ENCODE results near the gene PPFIBP2.

Gene PPFIBP2

DNA sequence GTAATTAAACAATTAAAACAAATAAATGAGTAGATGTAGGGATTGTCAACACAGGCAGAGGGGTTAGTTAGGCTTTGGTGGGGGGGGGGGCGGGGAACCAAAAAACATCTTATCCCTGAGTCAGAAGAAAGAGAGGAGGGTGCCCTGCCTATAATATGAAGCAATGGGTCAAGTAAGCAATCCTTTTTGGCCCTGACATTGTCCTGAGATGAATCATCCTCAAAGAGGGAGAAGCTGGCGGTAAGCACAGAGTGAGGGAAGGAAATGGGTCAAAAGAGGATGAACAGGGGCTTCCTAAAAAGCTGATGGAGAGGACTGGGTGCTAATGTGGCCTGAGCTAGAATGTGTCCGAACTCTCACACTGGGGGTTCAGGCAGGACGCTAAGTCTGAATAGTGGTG, 23.7 kb upstream of the PPFIBP2 start:
- Mint-ChIP-seq H3K27ac (no peak overlapping the region), H3K9me3 (no peaks in the 10 kb centered on the region), H3K4me1 (ENCODE audit: low read depth) (no peaks in the 10 kb centered on the region), H3K27me3 (peaks cover 6% of the 10 kb centered on the region), H3K4me3 (no peak overlapping the region), H3K36me3 (ENCODE audit: low read depth) (no peaks in the 10 kb centered on the region)
- DNase-seq = no peak

DNA sequence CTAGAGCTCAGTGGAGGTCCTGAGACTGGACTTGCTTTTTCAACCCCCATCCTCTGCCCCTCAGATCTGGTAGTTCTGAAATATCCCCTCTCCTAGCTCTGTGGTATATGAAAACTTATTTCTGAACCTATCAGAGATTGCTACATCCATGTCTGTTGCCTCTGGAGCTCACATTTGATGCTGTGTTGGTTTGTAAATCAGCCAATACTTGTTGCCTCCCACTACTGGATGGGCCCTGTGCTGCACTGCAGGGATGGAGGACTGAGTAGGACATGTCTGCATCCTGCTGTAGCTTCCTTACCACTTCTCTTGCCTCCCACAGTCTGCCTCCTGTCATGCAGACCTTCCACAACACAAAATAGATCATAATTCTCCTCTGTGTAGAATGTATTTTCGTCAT, 23.3 kb upstream of the PPFIBP2 start:
- Mint-ChIP-seq H3K27me3 (peaks cover 6% of the 10 kb centered on the region), H3K4me3 (no peak overlapping the region), H3K36me3 (ENCODE audit: low read depth) (no peaks in the 10 kb centered on the region), H3K4me1 (ENCODE audit: low read depth) (no peaks in the 10 kb centered on the region), H3K9me3 (no peaks in the 10 kb centered on the region), H3K27ac (no peak overlapping the region)
- DNase-seq = no peak

GRCh38 chr11:7492253-7492652, 21.5 kb upstream of the PPFIBP2 start:
- no peaks in the 10 kb centered on the region for H3K9me3 Mint-ChIP-seq
- peaks cover 10% of the 10 kb centered on the region for H3K4me1 Mint-ChIP-seq (ENCODE audit: low read depth)
- no peaks in the 10 kb centered on the region for H3K36me3 Mint-ChIP-seq (ENCODE audit: low read depth)
- H3K4me3 Mint-ChIP-seq = no peak overlapping the region
- peaks cover 6% of the 10 kb centered on the region for H3K27me3 Mint-ChIP-seq
- no peak for DNase-seq
- H3K27ac Mint-ChIP-seq = no peak overlapping the region

DNA sequence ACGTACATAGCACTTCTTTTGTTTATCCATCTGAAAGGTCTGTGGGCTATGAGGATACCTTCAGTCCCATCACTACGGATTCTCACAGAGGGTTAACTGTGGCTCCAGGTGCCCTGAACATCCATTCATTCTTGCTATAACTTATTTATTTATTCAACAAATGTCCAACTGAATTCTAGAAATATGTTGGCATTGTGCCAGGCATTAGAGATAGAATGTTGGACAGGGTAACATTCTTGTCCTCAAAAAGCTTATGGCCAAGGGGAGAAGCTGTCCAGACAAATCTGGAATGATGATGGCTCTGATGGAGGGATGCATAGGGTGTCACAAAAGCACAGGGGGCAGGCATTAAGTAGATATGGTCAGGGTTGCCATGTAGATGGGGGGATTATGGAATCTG, 20.1 kb upstream of the PPFIBP2 start:
- H3K9me3 Mint-ChIP-seq = no peaks in the 10 kb centered on the region
- no peak overlapping the region for H3K27ac Mint-ChIP-seq
- H3K27me3 Mint-ChIP-seq = peaks cover 6% of the 10 kb centered on the region
- no peak overlapping the region for H3K4me3 Mint-ChIP-seq
- no peaks in the 10 kb centered on the region for H3K36me3 Mint-ChIP-seq (ENCODE audit: low read depth)
- peaks cover 10% of the 10 kb centered on the region for H3K4me1 Mint-ChIP-seq (ENCODE audit: low read depth)
- no peak for DNase-seq

DNA sequence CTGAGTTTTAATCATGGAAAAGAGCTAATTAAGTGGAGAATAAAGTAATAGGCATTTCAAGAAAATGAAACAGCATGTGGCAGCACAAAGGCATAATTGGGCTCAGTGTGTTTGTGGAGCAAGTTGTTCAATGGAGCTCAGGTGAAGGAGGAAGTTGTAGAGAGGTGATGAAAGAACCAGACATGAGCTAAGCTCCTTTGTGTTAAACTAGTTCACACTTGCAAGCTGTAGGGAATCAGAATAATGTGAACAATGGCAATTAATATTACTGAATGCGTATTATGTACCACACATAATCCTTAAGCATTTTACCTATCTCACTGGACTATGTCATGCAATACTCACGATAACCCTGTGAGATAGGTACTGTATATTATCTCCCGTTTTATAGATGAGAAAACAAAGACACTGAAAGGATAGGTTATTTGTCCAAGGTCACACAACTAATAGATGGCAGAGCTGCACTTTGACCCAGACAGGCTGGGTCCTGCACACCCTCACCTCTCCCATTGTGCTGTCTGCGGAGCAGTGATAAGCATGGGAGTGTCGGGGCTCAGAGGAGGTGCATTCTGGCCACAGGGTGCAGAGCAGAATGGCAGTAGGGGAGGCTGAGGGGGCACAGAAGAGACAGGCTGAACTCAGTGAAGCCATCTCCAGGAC, 19.6 kb upstream of the PPFIBP2 start:
- peaks cover 10% of the 10 kb centered on the region for H3K4me1 Mint-ChIP-seq (ENCODE audit: low read depth)
- no peaks in the 10 kb centered on the region for H3K9me3 Mint-ChIP-seq
- no peaks in the 10 kb centered on the region for H3K36me3 Mint-ChIP-seq (ENCODE audit: low read depth)
- no peak overlapping the region for H3K4me3 Mint-ChIP-seq
- H3K27me3 Mint-ChIP-seq = peaks cover 6% of the 10 kb centered on the region
- DNase-seq = no peak
- no peak overlapping the region for H3K27ac Mint-ChIP-seq

- Mint-ChIP-seq H3K4me3 (no peak overlapping the region), H3K27ac (peak overlapping the region; percentile 51)
Observed at GRCh38 chr11:7495882-7496551, 17.8 kb upstream of the PPFIBP2 start.

DNA sequence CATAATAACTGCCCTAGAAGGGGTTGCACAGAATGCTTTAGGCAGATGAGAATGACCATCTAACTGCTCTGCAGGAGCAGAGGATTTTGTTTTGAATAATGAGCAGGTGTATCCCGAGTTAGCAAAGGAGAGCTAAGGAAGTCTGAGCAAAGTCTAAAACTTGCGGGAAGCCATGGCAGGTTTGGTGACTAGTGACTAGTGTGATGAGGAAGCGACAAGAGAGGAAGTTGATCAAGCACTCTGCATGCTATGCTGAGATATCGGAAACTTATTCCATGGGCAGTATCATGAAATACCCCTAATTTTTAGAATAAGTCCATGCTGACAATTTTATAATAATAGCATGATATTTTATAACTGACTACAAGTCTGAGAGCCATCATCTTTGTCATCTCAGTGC, 15.6 kb upstream of the PPFIBP2 start:
- H3K36me3 Mint-ChIP-seq (ENCODE audit: low read depth) = no peaks in the 10 kb centered on the region
- H3K27ac Mint-ChIP-seq = no peak overlapping the region
- H3K4me1 Mint-ChIP-seq (ENCODE audit: low read depth) = peaks cover 10% of the 10 kb centered on the region
- H3K9me3 Mint-ChIP-seq = no peaks in the 10 kb centered on the region
- no peak overlapping the region for H3K4me3 Mint-ChIP-seq
- no peak for DNase-seq
- peaks cover 6% of the 10 kb centered on the region for H3K27me3 Mint-ChIP-seq

More at GRCh38 chr11:7495882-7496551, 17.8 kb upstream of the PPFIBP2 start:
- H3K9me3 Mint-ChIP-seq = no peaks in the 10 kb centered on the region
- no peak for DNase-seq
- peaks cover 6% of the 10 kb centered on the region for H3K27me3 Mint-ChIP-seq
- no peaks in the 10 kb centered on the region for H3K36me3 Mint-ChIP-seq (ENCODE audit: low read depth)
- H3K4me1 Mint-ChIP-seq (ENCODE audit: low read depth) = peaks cover 10% of the 10 kb centered on the region

DNA sequence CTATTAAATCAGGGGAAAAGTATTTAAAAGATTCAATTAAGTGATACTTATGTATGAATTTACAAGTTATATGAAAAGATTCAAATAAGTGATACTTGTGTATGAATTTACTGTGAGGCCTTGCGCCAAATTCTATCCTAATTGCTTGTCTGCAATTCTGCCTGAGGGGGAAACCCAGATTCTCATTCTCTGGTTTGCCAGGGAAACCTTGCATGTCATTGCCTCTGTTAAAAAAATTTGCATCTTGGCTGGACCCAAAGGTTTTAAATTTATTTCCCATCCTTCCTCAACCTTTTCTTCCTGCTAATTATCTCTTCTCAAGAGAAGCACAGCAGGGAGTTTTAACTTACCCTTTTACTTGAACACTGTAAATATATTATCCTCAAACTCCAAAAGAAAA, 14.7 kb upstream of the PPFIBP2 start:
- Mint-ChIP-seq H3K27me3 (peaks cover 2% of the 10 kb centered on the region), H3K27ac (no peak overlapping the region), H3K4me1 (ENCODE audit: low read depth) (peaks cover 10% of the 10 kb centered on the region), H3K9me3 (no peaks in the 10 kb centered on the region), H3K36me3 (ENCODE audit: low read depth) (no peaks in the 10 kb centered on the region), H3K4me3 (no peak overlapping the region)
- DNase-seq = no peak

GRCh38 chr11:7500251-7500650, 13.5 kb upstream of the PPFIBP2 start:
- DNase-seq = no peak
- no peak overlapping the region for H3K27ac Mint-ChIP-seq
- no peak overlapping the region for H3K4me3 Mint-ChIP-seq
- H3K27me3 Mint-ChIP-seq = no peaks in the 10 kb centered on the region
- H3K36me3 Mint-ChIP-seq (ENCODE audit: low read depth) = no peaks in the 10 kb centered on the region
- no peaks in the 10 kb centered on the region for H3K9me3 Mint-ChIP-seq
- H3K4me1 Mint-ChIP-seq (ENCODE audit: low read depth) = peaks cover 10% of the 10 kb centered on the region

- Mint-ChIP-seq H3K27ac (no peak overlapping the region), H3K4me3 (no peak overlapping the region), H3K4me1 (ENCODE audit: low read depth) (peaks cover 3% of the 10 kb centered on the region), H3K36me3 (ENCODE audit: low read depth) (no peaks in the 10 kb centered on the region), H3K27me3 (no peaks in the 10 kb centered on the region), H3K9me3 (no peaks in the 10 kb centered on the region)
- DNase-seq = no peak
Observed at GRCh38 chr11:7501251-7501650, 12.5 kb upstream of the PPFIBP2 start.

- no peaks in the 10 kb centered on the region for H3K9me3 Mint-ChIP-seq
- H3K27ac Mint-ChIP-seq = no peak overlapping the region
- no peaks in the 10 kb centered on the region for H3K4me1 Mint-ChIP-seq (ENCODE audit: low read depth)
- no peak for DNase-seq
- no peak overlapping the region for H3K4me3 Mint-ChIP-seq
- no peaks in the 10 kb centered on the region for H3K36me3 Mint-ChIP-seq (ENCODE audit: low read depth)
- no peaks in the 10 kb centered on the region for H3K27me3 Mint-ChIP-seq
Observed at GRCh38 chr11:7501894-7502293, 11.9 kb upstream of the PPFIBP2 start.

DNA sequence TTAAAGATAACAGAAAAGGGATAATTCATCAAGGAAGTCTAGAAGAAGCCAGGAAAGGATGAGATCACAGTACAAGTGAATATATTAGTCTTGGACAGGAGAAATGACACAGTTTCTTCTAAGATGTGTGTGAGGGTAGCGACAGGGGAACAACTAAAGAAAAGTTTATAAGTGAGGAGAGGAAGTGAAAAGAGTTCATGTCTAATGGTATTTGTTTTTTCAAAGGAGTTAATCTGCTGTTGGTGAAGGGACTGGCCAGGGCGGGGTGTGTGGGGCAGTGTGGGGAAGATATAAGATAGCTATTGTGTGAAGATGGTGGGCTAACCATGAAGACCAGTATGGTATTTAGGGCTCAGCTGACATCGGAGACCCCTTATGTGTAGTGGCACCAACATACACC, 7.6 kb upstream of the PPFIBP2 start:
- Mint-ChIP-seq H3K27me3 (no peaks in the 10 kb centered on the region), H3K4me1 (ENCODE audit: low read depth) (peaks cover 1% of the 10 kb centered on the region), H3K36me3 (ENCODE audit: low read depth) (no peaks in the 10 kb centered on the region), H3K4me3 (no peak overlapping the region), H3K9me3 (no peaks in the 10 kb centered on the region), H3K27ac (no peak overlapping the region)
- DNase-seq = no peak

DNA sequence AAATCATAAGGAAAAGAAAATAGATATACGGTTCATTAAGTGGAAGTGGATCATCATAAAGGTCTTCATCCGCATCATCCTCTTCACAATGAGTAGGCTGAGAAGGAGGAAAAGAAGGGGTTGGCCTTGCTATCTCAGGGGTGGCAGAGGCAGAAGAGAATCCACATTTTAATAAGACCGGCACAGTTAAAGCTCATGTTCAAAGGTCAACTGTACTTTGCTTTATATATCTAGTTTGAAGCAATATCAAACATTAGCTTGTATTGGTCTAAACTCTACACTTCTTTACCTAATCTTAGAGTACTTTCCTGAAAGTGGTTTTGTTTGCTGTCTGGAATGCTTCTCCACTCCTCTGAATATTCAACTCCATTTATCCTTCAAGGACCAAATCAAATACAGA, 5.7 kb upstream of the PPFIBP2 start:
- DNase-seq = no peak
- H3K4me1 Mint-ChIP-seq (ENCODE audit: low read depth) = peaks cover 18% of the 10 kb centered on the region
- no peaks in the 10 kb centered on the region for H3K9me3 Mint-ChIP-seq
- H3K27ac Mint-ChIP-seq = no peak overlapping the region
- H3K36me3 Mint-ChIP-seq (ENCODE audit: low read depth) = no peaks in the 10 kb centered on the region
- no peaks in the 10 kb centered on the region for H3K27me3 Mint-ChIP-seq
- H3K4me3 Mint-ChIP-seq = no peak overlapping the region

DNA sequence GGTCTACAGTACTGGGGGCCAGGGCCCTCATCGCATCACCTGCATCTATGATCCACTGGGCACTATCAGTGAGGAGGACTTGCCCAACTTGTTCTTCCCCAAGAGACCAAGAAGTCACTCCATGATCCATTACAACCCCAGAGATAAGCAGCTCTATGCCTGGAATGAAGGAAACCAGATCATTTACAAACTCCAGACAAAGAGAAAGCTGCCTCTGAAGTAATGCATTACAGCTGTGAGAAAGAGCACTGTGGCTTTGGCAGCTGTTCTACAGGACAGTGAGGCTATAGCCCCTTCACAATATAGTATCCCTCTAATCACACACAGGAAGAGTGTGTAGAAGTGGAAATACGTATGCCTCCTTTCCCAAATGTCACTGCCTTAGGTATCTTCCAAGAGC, 3.8 kb upstream of the PPFIBP2 start:
- peaks cover 26% of the 10 kb centered on the region for H3K4me1 Mint-ChIP-seq (ENCODE audit: low read depth)
- no peak overlapping the region for H3K27ac Mint-ChIP-seq
- H3K4me3 Mint-ChIP-seq = no peak overlapping the region
- no peaks in the 10 kb centered on the region for H3K9me3 Mint-ChIP-seq
- peaks cover 4% of the 10 kb centered on the region for H3K27me3 Mint-ChIP-seq
- DNase-seq = no peak
- H3K36me3 Mint-ChIP-seq (ENCODE audit: low read depth) = peaks cover 3% of the 10 kb centered on the region

DNA sequence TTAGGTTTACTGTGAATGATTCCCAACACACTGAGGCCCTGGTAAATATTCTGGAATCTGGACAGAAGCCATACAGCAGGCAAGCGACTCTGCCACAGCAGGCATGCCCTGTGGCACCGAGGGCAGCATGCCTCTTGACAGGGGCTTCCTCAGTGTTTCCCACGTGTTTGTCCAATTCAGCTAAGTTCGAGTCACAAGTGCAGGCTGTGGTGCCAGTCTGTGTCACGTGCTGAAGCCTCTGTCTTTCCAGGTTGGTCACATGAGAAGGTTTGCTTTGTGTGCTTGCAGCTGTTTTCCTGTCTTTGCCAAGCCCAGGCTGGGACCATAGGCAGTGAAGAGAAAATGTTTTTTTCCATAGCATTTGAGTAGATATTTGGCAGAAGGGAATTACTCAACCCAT, 2.4 kb upstream of the PPFIBP2 start:
- Mint-ChIP-seq H3K27ac (no peak overlapping the region), H3K4me3 (no peak overlapping the region), H3K27me3 (peaks cover 4% of the 10 kb centered on the region), H3K36me3 (ENCODE audit: low read depth) (peaks cover 3% of the 10 kb centered on the region), H3K9me3 (no peaks in the 10 kb centered on the region), H3K4me1 (ENCODE audit: low read depth) (peaks cover 38% of the 10 kb centered on the region)
- DNase-seq = no peak

Measured in activated T-cell treated with anti-CD3 and anti-CD28 coated beads, Interleukin-2, amount 50 U/mL, for 24 hours (primary cell).